ENCODE measurements around the gene PSME3.

DNA sequence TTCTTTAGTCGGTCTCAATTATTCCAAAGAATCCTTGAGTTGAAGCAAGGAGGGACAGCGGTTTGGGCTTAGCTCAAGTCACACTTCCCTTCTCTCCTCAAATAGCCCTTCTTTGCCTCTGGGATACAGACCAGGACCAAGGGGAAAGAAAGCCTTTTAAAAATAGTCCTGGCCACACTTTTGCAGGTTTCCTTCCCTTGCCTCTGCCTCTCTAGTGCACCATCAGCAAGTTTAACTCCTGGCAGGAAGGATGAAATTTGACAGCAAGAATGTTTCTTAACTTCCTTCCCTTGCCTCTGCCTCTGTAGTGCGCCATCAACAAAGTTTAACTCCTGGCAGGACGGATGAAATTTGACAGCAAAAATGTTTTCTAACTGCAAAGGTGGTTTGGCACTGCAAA is 60.2 kb downstream of the PSME3 start:
- no peak for TF ChIP-seq TCF7 (IDR thresholded peaks at IDR 0.05; ENCODE audit: borderline replicate concordance)
- TF ChIP-seq ATF1 (CRISPR knock-in tag; IDR thresholded peaks at IDR 0.05), result no peak
- no peak for TF ChIP-seq ATF1 (tag; IDR thresholded peaks at IDR 0.05)
- TF ChIP-seq, protein P1, sequence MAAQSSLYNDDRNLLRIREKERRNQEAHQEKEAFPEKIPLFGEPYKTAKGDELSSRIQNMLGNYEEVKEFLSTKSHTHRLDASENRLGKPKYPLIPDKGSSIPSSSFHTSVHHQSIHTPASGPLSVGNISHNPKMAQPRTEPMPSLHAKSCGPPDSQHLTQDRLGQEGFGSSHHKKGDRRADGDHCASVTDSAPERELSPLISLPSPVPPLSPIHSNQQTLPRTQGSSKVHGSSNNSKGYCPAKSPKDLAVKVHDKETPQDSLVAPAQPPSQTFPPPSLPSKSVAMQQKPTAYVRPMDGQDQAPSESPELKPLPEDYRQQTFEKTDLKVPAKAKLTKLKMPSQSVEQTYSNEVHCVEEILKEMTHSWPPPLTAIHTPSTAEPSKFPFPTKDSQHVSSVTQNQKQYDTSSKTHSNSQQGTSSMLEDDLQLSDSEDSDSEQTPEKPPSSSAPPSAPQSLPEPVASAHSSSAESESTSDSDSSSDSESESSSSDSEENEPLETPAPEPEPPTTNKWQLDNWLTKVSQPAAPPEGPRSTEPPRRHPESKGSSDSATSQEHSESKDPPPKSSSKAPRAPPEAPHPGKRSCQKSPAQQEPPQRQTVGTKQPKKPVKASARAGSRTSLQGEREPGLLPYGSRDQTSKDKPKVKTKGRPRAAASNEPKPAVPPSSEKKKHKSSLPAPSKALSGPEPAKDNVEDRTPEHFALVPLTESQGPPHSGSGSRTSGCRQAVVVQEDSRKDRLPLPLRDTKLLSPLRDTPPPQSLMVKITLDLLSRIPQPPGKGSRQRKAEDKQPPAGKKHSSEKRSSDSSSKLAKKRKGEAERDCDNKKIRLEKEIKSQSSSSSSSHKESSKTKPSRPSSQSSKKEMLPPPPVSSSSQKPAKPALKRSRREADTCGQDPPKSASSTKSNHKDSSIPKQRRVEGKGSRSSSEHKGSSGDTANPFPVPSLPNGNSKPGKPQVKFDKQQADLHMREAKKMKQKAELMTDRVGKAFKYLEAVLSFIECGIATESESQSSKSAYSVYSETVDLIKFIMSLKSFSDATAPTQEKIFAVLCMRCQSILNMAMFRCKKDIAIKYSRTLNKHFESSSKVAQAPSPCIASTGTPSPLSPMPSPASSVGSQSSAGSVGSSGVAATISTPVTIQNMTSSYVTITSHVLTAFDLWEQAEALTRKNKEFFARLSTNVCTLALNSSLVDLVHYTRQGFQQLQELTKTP (IDR thresholded peaks at IDR 0.05; ENCODE audit: low read depth in 1 of 2, partially characterized antibody in 2 of 2), result no peak
- no peak for TF ChIP-seq SIX5 (IDR thresholded peaks at IDR 0.05; ENCODE audit: borderline replicate concordance in 1 of 2, insufficient read depth in 1 of 2, low read depth in 1 of 2, low read length in 2 of 2)
- no peak for TF ChIP-seq EP300 (IDR thresholded peaks at IDR 0.05; ENCODE audit: low read length)
- no peak for TF ChIP-seq RAD21 (CRISPR knock-in tag; conservative IDR thresholded peaks at IDR 0.05 in 1 of 2, IDR thresholded peaks at IDR 0.05 in 1 of 2)
- TF ChIP-seq ELF1 (tag; IDR thresholded peaks at IDR 0.05), result no peak

Measured in K562 (cell line).